ENCODE data around the gene BACH1.

Gene BACH1

DNA sequence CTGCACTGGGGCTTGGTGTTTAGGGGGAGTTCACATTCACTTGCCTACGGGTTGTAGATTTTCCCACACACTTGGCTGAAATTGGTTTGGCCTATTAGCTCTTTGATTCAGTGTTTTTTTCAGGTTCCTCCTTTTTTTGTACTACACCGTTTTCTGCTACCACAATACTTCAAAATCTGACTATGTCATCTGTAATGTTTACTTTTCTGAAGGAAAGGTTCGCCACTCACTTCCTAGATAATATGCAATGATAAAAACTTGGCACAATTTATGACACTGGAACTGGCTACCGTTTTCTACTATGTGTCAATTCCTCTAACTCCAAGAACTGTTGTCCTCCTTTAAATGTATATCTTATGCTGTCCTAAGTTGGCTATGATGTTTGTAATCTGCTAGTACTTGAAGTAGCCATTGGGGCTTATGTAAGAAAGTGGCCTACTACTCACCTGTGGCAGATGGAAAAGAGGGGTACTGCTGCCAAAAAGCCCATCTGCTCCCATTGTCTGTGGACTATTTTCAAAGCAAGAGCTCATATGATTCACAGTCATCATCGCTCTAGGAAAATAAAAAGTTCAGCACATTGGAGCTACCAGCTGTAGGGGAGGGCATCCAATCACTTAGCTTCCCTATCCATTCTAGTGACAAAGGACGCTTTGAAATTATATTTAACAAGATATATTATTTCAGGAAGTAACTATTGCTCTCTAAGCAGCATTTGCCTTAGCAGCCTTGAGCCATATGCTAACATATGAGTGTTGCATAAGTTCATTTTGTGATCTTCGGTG, 42.4 kb upstream of the BACH1 start:
- no peak overlapping the region for H3K4me3 ChIP-seq (ENCODE audit: severe bottlenecking)
- DNase-seq (ENCODE audit: low spot score) = no peak
- TF ChIP-seq, protein P1, sequence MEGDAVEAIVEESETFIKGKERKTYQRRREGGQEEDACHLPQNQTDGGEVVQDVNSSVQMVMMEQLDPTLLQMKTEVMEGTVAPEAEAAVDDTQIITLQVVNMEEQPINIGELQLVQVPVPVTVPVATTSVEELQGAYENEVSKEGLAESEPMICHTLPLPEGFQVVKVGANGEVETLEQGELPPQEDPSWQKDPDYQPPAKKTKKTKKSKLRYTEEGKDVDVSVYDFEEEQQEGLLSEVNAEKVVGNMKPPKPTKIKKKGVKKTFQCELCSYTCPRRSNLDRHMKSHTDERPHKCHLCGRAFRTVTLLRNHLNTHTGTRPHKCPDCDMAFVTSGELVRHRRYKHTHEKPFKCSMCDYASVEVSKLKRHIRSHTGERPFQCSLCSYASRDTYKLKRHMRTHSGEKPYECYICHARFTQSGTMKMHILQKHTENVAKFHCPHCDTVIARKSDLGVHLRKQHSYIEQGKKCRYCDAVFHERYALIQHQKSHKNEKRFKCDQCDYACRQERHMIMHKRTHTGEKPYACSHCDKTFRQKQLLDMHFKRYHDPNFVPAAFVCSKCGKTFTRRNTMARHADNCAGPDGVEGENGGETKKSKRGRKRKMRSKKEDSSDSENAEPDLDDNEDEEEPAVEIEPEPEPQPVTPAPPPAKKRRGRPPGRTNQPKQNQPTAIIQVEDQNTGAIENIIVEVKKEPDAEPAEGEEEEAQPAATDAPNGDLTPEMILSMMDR (IDR thresholded peaks at IDR 0.05; ENCODE audit: poor library complexity, severe bottlenecking) = no peak
- peaks cover 50% of the 10 kb centered on the region for H3K4me1 ChIP-seq (ENCODE audit: insufficient read depth, poor library complexity, severe bottlenecking)
- peaks cover 13% of the 10 kb centered on the region for H3K9me3 ChIP-seq (ENCODE audit: severe bottlenecking)
- H3K36me3 ChIP-seq (ENCODE audit: low read depth) = no peaks in the 10 kb centered on the region
- H3K27me3 ChIP-seq (ENCODE audit: insufficient read depth, poor library complexity, severe bottlenecking) = no peaks in the 10 kb centered on the region
- peak overlapping the region; percentile 100 for H3K27ac ChIP-seq (ENCODE audit: poor library complexity, severe bottlenecking)
- ATAC-seq (ENCODE audit: low read depth) = peak; percentile 7; the same call in 1 of the 3 replicates

DNA sequence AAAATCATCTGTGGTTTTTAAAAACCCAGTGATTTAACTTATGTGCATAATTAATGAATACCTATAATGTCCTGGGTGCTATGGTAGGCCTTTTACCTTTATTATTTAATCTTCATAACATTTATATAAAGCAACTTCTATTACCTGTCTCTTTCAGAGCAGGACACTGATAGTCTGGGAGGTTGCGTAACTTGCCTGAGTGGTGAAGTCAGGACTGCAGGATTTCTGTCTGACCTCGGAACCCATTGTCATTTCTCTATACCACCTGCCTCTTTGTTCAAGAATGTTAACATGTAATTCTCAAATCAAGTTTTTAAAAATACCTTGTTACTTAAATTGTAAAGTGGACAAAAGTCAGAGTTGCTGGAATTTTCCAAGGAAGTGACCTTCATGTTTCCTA, 41.0 kb upstream of the BACH1 start:
- TF ChIP-seq, protein P1 (IDR thresholded peaks at IDR 0.05; ENCODE audit: poor library complexity, severe bottlenecking) = no peak
- DNase-seq (ENCODE audit: low spot score) (no peak), ATAC-seq (ENCODE audit: low read depth) (no peak)
- H3K9me3 ChIP-seq (ENCODE audit: severe bottlenecking) = peaks cover 13% of the 10 kb centered on the region
- no peaks in the 10 kb centered on the region for H3K36me3 ChIP-seq (ENCODE audit: low read depth)
- peak overlapping the region; percentile 100 for H3K27ac ChIP-seq (ENCODE audit: poor library complexity, severe bottlenecking)
- no peak overlapping the region for H3K4me3 ChIP-seq (ENCODE audit: severe bottlenecking)
- H3K4me1 ChIP-seq (ENCODE audit: insufficient read depth, poor library complexity, severe bottlenecking) = peaks cover 64% of the 10 kb centered on the region
- H3K27me3 ChIP-seq (ENCODE audit: insufficient read depth, poor library complexity, severe bottlenecking) = no peaks in the 10 kb centered on the region

DNA sequence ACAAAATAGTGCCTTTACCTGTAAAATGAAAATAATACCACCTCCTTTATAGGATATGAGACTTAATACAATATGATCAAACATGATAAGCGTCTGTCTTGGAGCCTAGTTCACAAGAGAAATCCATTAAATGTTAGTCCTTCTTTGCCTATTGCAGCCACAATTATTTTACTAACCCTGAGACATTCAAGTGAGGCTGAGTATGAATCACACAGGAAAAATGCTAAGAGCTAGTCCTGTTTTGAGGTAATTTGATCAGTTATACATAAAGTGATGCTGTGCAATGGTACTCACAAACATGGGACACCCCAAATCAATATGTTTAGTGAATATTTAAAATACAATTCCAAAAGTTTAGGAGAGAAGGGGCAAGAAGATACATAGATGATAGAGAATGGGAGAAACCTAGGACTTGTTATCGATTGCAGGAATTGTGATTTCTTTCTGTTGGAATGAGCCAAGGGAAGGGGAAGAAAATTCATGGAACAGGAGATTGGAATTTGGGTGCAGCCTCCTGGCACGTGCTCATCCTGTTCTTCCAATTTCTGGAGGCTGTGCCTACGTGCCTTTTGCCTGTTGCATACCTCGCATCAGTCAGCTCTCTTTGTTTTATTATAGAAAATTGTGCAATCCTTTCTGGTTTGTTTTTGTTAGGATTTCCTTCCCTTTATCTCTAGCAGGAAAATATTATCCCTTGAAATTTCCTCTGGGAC, 39.9 kb upstream of the BACH1 start:
- ATAC-seq (ENCODE audit: low read depth) = peak; percentile 80
- peak; percentile 87 for DNase-seq (ENCODE audit: low spot score)
- Histone ChIP-seq H3K36me3 (ENCODE audit: low read depth) (no peaks in the 10 kb centered on the region), H3K4me1 (ENCODE audit: insufficient read depth, poor library complexity, severe bottlenecking) (peaks cover 64% of the 10 kb centered on the region), H3K4me3 (ENCODE audit: severe bottlenecking) (no peak overlapping the region), H3K9me3 (ENCODE audit: severe bottlenecking) (peaks cover 7% of the 10 kb centered on the region), H3K27ac (ENCODE audit: poor library complexity, severe bottlenecking) (peak overlapping the region; percentile 100), H3K27me3 (ENCODE audit: insufficient read depth, poor library complexity, severe bottlenecking) (no peaks in the 10 kb centered on the region)
- TF ChIP-seq, protein P1 (IDR thresholded peaks at IDR 0.05; ENCODE audit: poor library complexity, severe bottlenecking) = no peak

DNA sequence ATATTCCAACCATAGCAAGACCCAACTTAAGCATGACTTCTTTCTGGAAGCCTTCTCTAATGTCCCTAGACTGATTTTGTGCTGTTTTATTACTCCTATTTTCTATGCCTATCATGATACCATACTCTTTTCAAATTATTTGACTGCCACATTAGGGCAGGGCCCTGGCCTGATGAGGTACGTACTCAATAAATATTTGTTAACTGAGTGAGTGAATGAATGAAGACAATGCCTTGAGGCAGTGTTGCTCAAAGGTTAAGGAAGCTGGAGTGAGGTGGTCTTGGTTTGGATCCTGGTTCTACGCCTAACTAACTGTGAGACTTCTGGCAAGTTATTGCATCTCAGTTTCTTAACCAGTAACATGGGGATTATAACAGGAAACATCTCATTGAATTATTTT, 38.3 kb upstream of the BACH1 start:
- DNase-seq (ENCODE audit: low spot score) = no peak
- peaks cover 64% of the 10 kb centered on the region for H3K4me1 ChIP-seq (ENCODE audit: insufficient read depth, poor library complexity, severe bottlenecking)
- H3K27ac ChIP-seq (ENCODE audit: poor library complexity, severe bottlenecking) = peak overlapping the region; percentile 100
- H3K4me3 ChIP-seq (ENCODE audit: severe bottlenecking) = no peak overlapping the region
- TF ChIP-seq, protein P1 (IDR thresholded peaks at IDR 0.05; ENCODE audit: poor library complexity, severe bottlenecking) = no peak
- H3K9me3 ChIP-seq (ENCODE audit: severe bottlenecking) = no peaks in the 10 kb centered on the region
- no peak for ATAC-seq (ENCODE audit: low read depth)
- no peaks in the 10 kb centered on the region for H3K27me3 ChIP-seq (ENCODE audit: insufficient read depth, poor library complexity, severe bottlenecking)
- H3K36me3 ChIP-seq (ENCODE audit: low read depth) = no peaks in the 10 kb centered on the region

All from RWPE2 (cell line).